ENCODE data around the gene CFD. TPM values are rescaled to one million over a fixed set of nuclear protein-coding genes. Genes with fewer than 3 reads are reported as not detected.

The CFD gene
- total and polyA plus RNA-seq, 4 donors: 90.8 to 227 (median 141) TPM

DNA sequence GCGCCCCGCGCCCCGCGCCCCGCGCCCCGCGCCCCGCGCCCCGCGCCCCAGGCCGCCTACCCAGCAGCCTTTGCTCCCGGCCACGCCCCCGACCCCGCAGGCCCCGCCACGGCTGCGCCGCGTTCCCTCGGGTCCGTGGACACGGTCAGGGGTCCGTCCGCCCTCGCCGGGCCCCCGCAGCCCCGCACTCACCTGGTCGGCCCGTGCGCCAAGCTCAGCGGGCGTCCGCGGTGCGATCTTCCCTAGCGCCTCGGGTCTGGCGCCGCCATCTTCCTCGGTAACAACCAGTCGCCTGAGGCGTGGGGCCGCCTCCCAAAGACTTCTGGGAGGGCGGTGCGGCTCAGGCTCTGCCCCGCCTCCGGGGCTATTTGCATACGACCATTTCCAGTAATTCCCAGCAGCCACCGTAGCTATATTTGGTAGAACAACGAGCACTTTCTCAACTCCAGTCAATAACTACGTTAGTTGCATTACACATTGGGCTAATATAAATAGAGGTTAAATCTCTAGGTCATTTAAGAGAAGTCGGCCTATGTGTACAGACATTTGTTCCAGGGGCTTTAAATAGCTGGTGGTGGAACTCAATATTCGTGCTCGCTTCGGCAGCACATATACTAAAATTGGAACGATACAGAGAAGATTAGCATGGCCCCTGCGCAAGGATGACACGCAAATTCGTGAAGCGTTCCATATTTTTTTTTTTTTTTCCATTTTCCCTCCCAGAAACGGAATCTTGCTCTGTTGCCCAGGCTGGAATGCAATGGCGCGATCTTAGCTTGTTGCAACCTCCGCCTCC is 33.6 kb downstream of the CFD start, which contains the start of the genes MED16 and RNU6-9:
Gene MED16 (minus strand): TSS at position 294 of the 796 bp plus-strand sequence. CDS start 2,056 bp downstream, outside the sequence.
Gene RNU6-9 (plus strand): TSS at position 591 of the 796 bp plus-strand sequence.
- DNase-seq (peak; percentile 94 to 98 (median 97)), ATAC-seq (ENCODE audit: insufficient read depth, low FRiP score) (peak; percentile 94)
- TF ChIP-seq, protein P1, sequence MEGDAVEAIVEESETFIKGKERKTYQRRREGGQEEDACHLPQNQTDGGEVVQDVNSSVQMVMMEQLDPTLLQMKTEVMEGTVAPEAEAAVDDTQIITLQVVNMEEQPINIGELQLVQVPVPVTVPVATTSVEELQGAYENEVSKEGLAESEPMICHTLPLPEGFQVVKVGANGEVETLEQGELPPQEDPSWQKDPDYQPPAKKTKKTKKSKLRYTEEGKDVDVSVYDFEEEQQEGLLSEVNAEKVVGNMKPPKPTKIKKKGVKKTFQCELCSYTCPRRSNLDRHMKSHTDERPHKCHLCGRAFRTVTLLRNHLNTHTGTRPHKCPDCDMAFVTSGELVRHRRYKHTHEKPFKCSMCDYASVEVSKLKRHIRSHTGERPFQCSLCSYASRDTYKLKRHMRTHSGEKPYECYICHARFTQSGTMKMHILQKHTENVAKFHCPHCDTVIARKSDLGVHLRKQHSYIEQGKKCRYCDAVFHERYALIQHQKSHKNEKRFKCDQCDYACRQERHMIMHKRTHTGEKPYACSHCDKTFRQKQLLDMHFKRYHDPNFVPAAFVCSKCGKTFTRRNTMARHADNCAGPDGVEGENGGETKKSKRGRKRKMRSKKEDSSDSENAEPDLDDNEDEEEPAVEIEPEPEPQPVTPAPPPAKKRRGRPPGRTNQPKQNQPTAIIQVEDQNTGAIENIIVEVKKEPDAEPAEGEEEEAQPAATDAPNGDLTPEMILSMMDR (IDR thresholded peaks at IDR 0.05; ENCODE audit: control extremely low read depth, extremely low read depth): no peak
- no peaks in the 10 kb centered on the region for H3K9me3 ChIP-seq (ENCODE audit: control insufficient read depth in 4 of 4, insufficient read depth in 3 of 4, low read length in 3 of 4)
- H3K4me3 ChIP-seq: peak within 1 kb of the TSS; percentile 89
- H3K4me1 ChIP-seq (ENCODE audit: control insufficient read depth in 5 of 5, insufficient read depth in 5 of 5, low read length in 5 of 5): peaks cover 0 to 6% (median 0%) of the 10 kb centered on the region in 5 donors
- peak within 1 kb of the TSS; percentile 82 to 94 for H3K27ac ChIP-seq (ENCODE audit: low read depth in 1 of 2, low read length in 1 of 2)
- 1 to 2% methylated on average over 50 to 69 of the region's 69 CpGs for WGBS, 2 donors
- no peaks in the 10 kb centered on the region for H3K27me3 ChIP-seq (ENCODE audit: control insufficient read depth in 3 of 3, insufficient read depth in 3 of 3, low read length in 2 of 3)
- peaks cover 0 to 28% (median 11%) of the 10 kb centered on the region in 4 donors for H3K36me3 ChIP-seq (ENCODE audit: control insufficient read depth in 4 of 4, insufficient read depth in 4 of 4, low read length in 4 of 4)
- H3K9ac ChIP-seq (ENCODE audit: insufficient read depth in 1 of 2, low read length in 2 of 2): peak within 1 kb of the TSS; percentile 88 to 100

DNA sequence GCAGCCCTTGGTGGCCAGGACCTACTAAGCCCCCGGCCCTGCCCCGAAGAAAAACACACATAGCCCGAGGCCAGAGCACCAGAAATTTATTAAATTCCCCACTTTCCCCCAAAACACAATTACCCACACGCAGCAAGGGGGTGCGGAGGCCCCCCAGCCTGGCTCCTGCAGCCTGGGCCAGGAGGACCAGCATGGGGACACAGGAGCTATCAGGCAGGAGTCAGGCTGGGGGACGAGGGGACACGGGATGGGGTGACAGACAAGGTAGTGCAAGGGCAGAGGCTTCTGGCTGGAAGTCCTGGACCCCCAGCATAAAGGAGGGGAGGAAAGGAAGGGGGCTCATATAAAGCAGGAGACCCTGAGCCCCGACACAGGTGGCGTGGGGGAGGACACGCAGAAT is 37.0 kb downstream of the CFD start:
- Histone ChIP-seq H3K9ac (ENCODE audit: insufficient read depth in 1 of 2, low read length in 2 of 2) (no peak overlapping the region), H3K27me3 (ENCODE audit: control insufficient read depth in 3 of 3, insufficient read depth in 3 of 3, low read length in 2 of 3) (no peaks in the 10 kb centered on the region), H3K4me3 (no peak overlapping the region), H3K36me3 (ENCODE audit: control insufficient read depth in 4 of 4, insufficient read depth in 4 of 4, low read length in 4 of 4) (peaks cover 0 to 24% (median 3%) of the 10 kb centered on the region in 4 donors), H3K27ac (ENCODE audit: low read depth in 1 of 2, low read length in 1 of 2) (no peak overlapping the region), H3K4me1 (ENCODE audit: control insufficient read depth in 5 of 5, insufficient read depth in 5 of 5, low read length in 5 of 5) (peaks cover 0 to 6% (median 0%) of the 10 kb centered on the region in 5 donors), H3K9me3 (ENCODE audit: control insufficient read depth in 4 of 4, insufficient read depth in 3 of 4, low read length in 3 of 4) (no peaks in the 10 kb centered on the region)
- WGBS, 2 donors: 93 to 97% methylated on average over 10 of the region's 10 CpGs
- ATAC-seq (ENCODE audit: insufficient read depth, low FRiP score) (no peak), DNase-seq (no peak)
- TF ChIP-seq, protein P1 (IDR thresholded peaks at IDR 0.05; ENCODE audit: control extremely low read depth, extremely low read depth): no peak

DNA sequence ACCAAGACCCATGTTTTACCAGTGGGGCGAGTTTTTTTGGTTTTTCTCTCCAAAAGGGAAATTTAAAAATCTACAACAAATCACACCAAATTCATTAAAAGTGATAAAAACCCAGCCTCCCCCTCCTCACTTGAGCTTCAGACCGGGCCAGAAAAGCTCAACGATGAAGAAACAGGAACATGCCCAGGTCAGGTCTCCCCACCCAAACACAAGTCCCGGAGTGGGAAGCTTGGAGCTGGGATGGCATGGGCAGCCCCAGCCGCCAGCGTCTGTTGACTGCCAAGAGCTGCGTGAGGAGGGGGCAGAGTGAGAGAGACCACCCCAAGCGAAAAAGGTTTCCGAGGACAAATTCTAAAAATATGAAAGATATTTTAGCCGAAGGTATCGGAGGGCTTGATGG is 37.5 kb downstream of the CFD start:
- Histone ChIP-seq H3K9me3 (ENCODE audit: control insufficient read depth in 4 of 4, insufficient read depth in 3 of 4, low read length in 3 of 4) (no peaks in the 10 kb centered on the region), H3K4me3 (no peak overlapping the region), H3K4me1 (ENCODE audit: control insufficient read depth in 5 of 5, insufficient read depth in 5 of 5, low read length in 5 of 5) (peaks cover 0 to 3% (median 0%) of the 10 kb centered on the region in 5 donors), H3K27ac (ENCODE audit: low read depth in 1 of 2, low read length in 1 of 2) (no peak overlapping the region), H3K9ac (ENCODE audit: insufficient read depth in 1 of 2, low read length in 2 of 2) (no peak overlapping the region), H3K27me3 (ENCODE audit: control insufficient read depth in 3 of 3, insufficient read depth in 3 of 3, low read length in 2 of 3) (no peaks in the 10 kb centered on the region), H3K36me3 (ENCODE audit: control insufficient read depth in 4 of 4, insufficient read depth in 4 of 4, low read length in 4 of 4) (peaks cover 0 to 28% (median 3%) of the 10 kb centered on the region in 4 donors)
- DNase-seq (no peak), ATAC-seq (ENCODE audit: insufficient read depth, low FRiP score) (no peak)
- TF ChIP-seq, protein P1 (IDR thresholded peaks at IDR 0.05; ENCODE audit: control extremely low read depth, extremely low read depth): no peak
- whole genome bisulfite sequencing, 2 donors: 89 to 91% methylated on average over 11 of the region's 11 CpGs
